OCI-LY1 (cell line): Measurements from ENCODE around the gene TPST1.

Source experiments
- H2AFZ ChIP-seq: fragments of 200-600 bp; sonication (generic), shearing (Covaris generic); 2 replicates; pipeline ENCODE4 v1.6.0; 2014; ENCODE audit warnings: antibody characterized with exemption, mild to moderate bottlenecking, low read length
- H3F3A ChIP-seq: fragments of 200-600 bp; sonication (generic), shearing (Covaris generic); 2 replicates; pipeline ENCODE4 v1.6.0; 2014; ENCODE audit warnings: mild to moderate bottlenecking, antibody characterized with exemption, low read length, moderate library complexity; ENCODE audit not compliant: insufficient read depth
- H3K27ac ChIP-seq: fragments of 200-600 bp; sonication (generic); 2 replicates; pipeline ENCODE4 v1.5.1; 2014; ENCODE audit warnings: low read length, mixed run types, mild to moderate bottlenecking, low read depth; ENCODE audit not compliant: poor library complexity, severe bottlenecking
- H3K27me3 ChIP-seq: fragments of 200-600 bp; sonication (generic); 2 replicates; pipeline ENCODE4 v1.6.0; 2014; ENCODE audit warnings: antibody characterized with exemption, mild to moderate bottlenecking, low read length, moderate library complexity; ENCODE audit not compliant: insufficient read depth
- H3K36me3 ChIP-seq: fragments of 200-600 bp; sonication (generic); 2 replicates; pipeline ENCODE4 v1.6.1; 2014; ENCODE audit warnings: mild to moderate bottlenecking, antibody characterized with exemption, low read length, moderate library complexity, mixed read lengths; ENCODE audit not compliant: insufficient read depth
- H3K4me1 ChIP-seq: fragments of 200-600 bp; sonication (generic); 2 replicates; pipeline ENCODE4 v1.5.1; 2014; ENCODE audit warnings: mild to moderate bottlenecking, low read length, moderate library complexity; ENCODE audit not compliant: insufficient read depth, severe bottlenecking
- H3K4me2 ChIP-seq: fragments of 200-600 bp; sonication (generic), shearing (Covaris generic); 2 replicates; pipeline ENCODE4 v1.6.1; 2014; ENCODE audit warnings: low read length
- H3K4me3 ChIP-seq: fragments of 200-600 bp; sonication (generic); 2 replicates; pipeline ENCODE4 v1.5.1; 2014; ENCODE audit warnings: low read length, low read depth, mild to moderate bottlenecking, mixed read lengths; ENCODE audit not compliant: poor library complexity, severe bottlenecking
- H3K79me2 ChIP-seq: fragments of 200-600 bp; shearing (Covaris generic); 2 replicates; pipeline ENCODE4 v1.6.1; 2016; ENCODE audit warnings: mixed run types, low read length, mixed read lengths; ENCODE audit not compliant: insufficient read depth
- H3K9ac ChIP-seq: fragments of 200-600 bp; sonication (generic), shearing (Covaris generic); 2 replicates; pipeline ENCODE4 v1.6.1; 2014; ENCODE audit warnings: mild to moderate bottlenecking, low read length, mixed read lengths
- H3K9me2 ChIP-seq: fragments of 200-600 bp; sonication (generic), shearing (Covaris generic); 2 replicates; pipeline ENCODE4 v1.6.1; 2014; ENCODE audit warnings: low read depth, mild to moderate bottlenecking, low read length, mixed read lengths
- H3K9me3 ChIP-seq: fragments of 200-600 bp; shearing (Covaris generic); 2 replicates; pipeline ENCODE4 v1.6.1; 2014; ENCODE audit warnings: low read length, mixed read lengths
- H4K20me1 ChIP-seq: fragments of 200-600 bp; sonication (generic), shearing (Covaris generic); 2 replicates; pipeline ENCODE4 v1.6.0; 2016; ENCODE audit warnings: mild to moderate bottlenecking, low read length; ENCODE audit not compliant: insufficient read depth
- CTCF ChIP-seq: fragments of 200-600 bp; sonication (generic), shearing (Covaris generic); IDR thresholded peaks from 2 replicates; pipeline ENCODE4 v1.5.1; 2017; ENCODE audit warnings: mild to moderate bottlenecking, antibody characterized with exemption, low read length, moderate library complexity, mixed read lengths
- EZH2 ChIP-seq: fragments of 200-600 bp; sonication (generic), shearing (Covaris generic); IDR thresholded peaks from 2 replicates; pipeline ENCODE4 v1.8.0; 2017; ENCODE audit warnings: borderline replicate concordance, mixed run types, mild to moderate bottlenecking, antibody characterized with exemption, low read length, moderate library complexity, mixed read lengths

The TPST1 gene

GRCh38 chr7:66377045-66377444, 171.9 kb downstream of the TPST1 start:
- Histone ChIP-seq H3K4me2 (no peak overlapping the region), H3K36me3 (peaks cover 9% of the 10 kb centered on the region), H3K27me3 (no peaks in the 10 kb centered on the region), H3K4me1 (no peaks in the 10 kb centered on the region), H4K20me1 (no peaks in the 10 kb centered on the region), H3K27ac (no peak overlapping the region), H3F3A (no peaks in the 10 kb centered on the region), H2AFZ (no peak overlapping the region), H3K9me3 (no peaks in the 10 kb centered on the region), H3K9ac (no peak overlapping the region), H3K4me3 (no peak overlapping the region), H3K9me2 (no peaks in the 10 kb centered on the region), H3K79me2 (no peaks in the 10 kb centered on the region)
- no peak for TF ChIP-seq EZH2
- TF ChIP-seq CTCF, result no peak

GRCh38 chr7:66377714-66378113, 172.6 kb downstream of the TPST1 start:
- TF ChIP-seq CTCF, result no peak
- TF ChIP-seq EZH2, result no peak
- Histone ChIP-seq H3K9ac (no peak overlapping the region), H3F3A (no peaks in the 10 kb centered on the region)

DNA sequence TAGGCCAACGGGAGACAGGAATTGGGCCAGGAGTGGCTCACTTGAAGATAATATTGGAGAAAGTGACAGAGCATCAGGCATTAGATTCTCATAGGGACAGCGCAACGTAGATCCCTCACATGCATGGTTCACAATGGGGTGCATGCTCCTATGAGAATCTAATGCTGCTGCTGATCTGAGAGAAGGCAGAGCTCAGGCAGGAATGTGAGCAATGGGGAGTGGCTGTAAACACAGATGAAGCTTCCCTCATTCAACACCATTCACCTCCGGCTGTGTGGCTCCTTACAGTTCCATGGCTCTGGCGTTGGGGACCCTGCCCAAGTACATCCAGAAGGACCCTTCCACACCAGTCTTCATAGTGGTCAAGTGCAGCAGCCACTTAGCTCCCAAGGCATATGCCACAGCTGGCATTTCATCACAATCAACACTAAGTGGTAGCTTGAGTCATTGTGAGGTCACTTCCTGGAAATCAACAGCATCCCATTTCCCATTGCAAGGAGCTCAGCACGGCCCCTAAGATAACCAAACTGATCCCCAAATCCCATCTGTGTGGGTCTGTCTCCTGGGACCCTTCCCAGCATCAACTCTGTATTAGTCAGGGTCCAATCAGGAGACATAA, 174.5 kb downstream of the TPST1 start:
- no peak overlapping the region for H3K27ac ChIP-seq
- no peak overlapping the region for H3K4me2 ChIP-seq
- H3F3A ChIP-seq, result no peaks in the 10 kb centered on the region

More at GRCh38 chr7:66377714-66378113, 172.6 kb downstream of the TPST1 start:
- H3K9me2 ChIP-seq, result no peaks in the 10 kb centered on the region
- H3K9me3 ChIP-seq, result no peaks in the 10 kb centered on the region
- no peaks in the 10 kb centered on the region for H3K27me3 ChIP-seq
- no peak overlapping the region for H3K4me2 ChIP-seq
- H2AFZ ChIP-seq, result no peak overlapping the region
- no peak overlapping the region for H3K4me3 ChIP-seq
- no peak overlapping the region for H3K27ac ChIP-seq
- H3K79me2 ChIP-seq, result no peaks in the 10 kb centered on the region
- no peaks in the 10 kb centered on the region for H4K20me1 ChIP-seq
- H3K4me1 ChIP-seq, result no peaks in the 10 kb centered on the region
- peaks cover 9% of the 10 kb centered on the region for H3K36me3 ChIP-seq

More for the DNA sequence above, 174.5 kb downstream of the TPST1 start:
- H3K4me3 ChIP-seq, result no peak overlapping the region
- no peak overlapping the region for H2AFZ ChIP-seq
- H3K9me2 ChIP-seq, result no peaks in the 10 kb centered on the region
- peaks cover 9% of the 10 kb centered on the region for H3K36me3 ChIP-seq
- no peaks in the 10 kb centered on the region for H3K79me2 ChIP-seq
- H3K27me3 ChIP-seq, result no peaks in the 10 kb centered on the region
- no peaks in the 10 kb centered on the region for H3K9me3 ChIP-seq
- H3K4me1 ChIP-seq, result no peaks in the 10 kb centered on the region
- TF ChIP-seq CTCF (no peak), EZH2 (no peak)
- no peaks in the 10 kb centered on the region for H4K20me1 ChIP-seq
- no peak overlapping the region for H3K9ac ChIP-seq
